Activated B cell treated with CpG ODN at 0.5 μM for 24 hours (primary cell): ENCODE results near the gene AMMECR1L. TPM values are rescaled to one million over a fixed set of nuclear protein-coding genes. Genes with fewer than 3 reads are reported as not detected.
A peak's percentile ranks its signal among the peaks of the same experiment; 100 is the strongest.

ENCODE experiments used
- ATAC-seq: fragments of 200-7000 bp; cut with Tn5 transposase; one replicate; pipeline ENCODE4 v1.10.0; 2021; ENCODE audit warnings: low read depth, mild to moderate bottlenecking, moderate library complexity
- CTCF ChIA-PET: fragments of 350-600 bp; sonication (Branson Sonifier 250); formaldehyde crosslinking; loops from one replicate; lab custom pipeline; 2021; ENCODE audit warnings: antibody characterized with exemption; lab: Charles Lee
- POLR2A ChIA-PET: fragments of 350-600 bp; sonication (Branson Sonifier 250); formaldehyde crosslinking; loops from one replicate; lab custom pipeline; 2021; ENCODE audit warnings: antibody characterized with exemption; lab: Charles Lee
- DNase-seq: peaks from one replicate; pipeline ENCODE4 v3.0.0; 2022
- H3K27ac Mint-ChIP-seq: one replicate; pipeline ENCODE4 v1.8.0; 2020; ENCODE audit warnings: mixed read lengths
- H3K27me3 Mint-ChIP-seq: one replicate; pipeline ENCODE4 v1.8.0; 2021; ENCODE audit warnings: mixed read lengths
- H3K36me3 Mint-ChIP-seq: one replicate; pipeline ENCODE4 v1.8.0; 2021; ENCODE audit warnings: low read depth, mixed read lengths
- H3K4me1 Mint-ChIP-seq: one replicate; pipeline ENCODE4 v1.8.0; 2021; ENCODE audit warnings: mixed read lengths
- H3K4me3 Mint-ChIP-seq: one replicate; pipeline ENCODE4 v1.8.0; 2020; ENCODE audit warnings: mild to moderate bottlenecking, mixed read lengths
- H3K9me3 Mint-ChIP-seq: one replicate; pipeline ENCODE4 v1.8.0; 2020; ENCODE audit warnings: mixed read lengths
- CTCF ChIP-seq: fragments of 200-600 bp; IDR thresholded peaks from one replicate; pipeline ENCODE4 v1.8.0; 2022; ENCODE audit warnings: antibody characterized with exemption, mild to moderate bottlenecking
- intact Hi-C: fragments of 100-400 bp; cut with micrococcal nuclease; formaldehyde crosslinking; loops from one replicate; pipeline ENCODE4 v1.15.1; 2024
- total RNA-seq: library from RNA; stranded (reverse); gene quantifications from 2 replicates; pipeline ENCODE4 v1.2.3, GENCODE V29; 2022

Gene AMMECR1L
- total RNA-seq, 1 donor from 2014 or later: 14.9 TPM

- CTCF ChIA-PET: no interaction called here
- POLR2A ChIA-PET: no interaction called here
- ATAC-seq (no peak), DNase-seq (no peak)
- Mint-ChIP-seq H3K4me3 (no peak overlapping the region), H3K9me3 (no peaks in the 10 kb centered on the region), H3K27ac (no peak overlapping the region), H3K4me1 (peaks cover 25% of the 10 kb centered on the region), H3K36me3 (peaks cover 66% of the 10 kb centered on the region), H3K27me3 (no peaks in the 10 kb centered on the region)
- no peak for TF ChIP-seq CTCF
- intact Hi-C loops: no loop called here
Measured at GRCh38 chr2:127877626-127878025, 8.1 kb downstream of the AMMECR1L start.

GRCh38 chr2:127877136-127877535 lies 8.6 kb downstream of the AMMECR1L start:
- ChIA-PET POLR2A (interaction anchor here (0.7 kb wide), 1 partner anchor 20 kb away, joined by 3 read pairs; no protein-coding TSS in a partner anchor), CTCF (no interaction called here)
- H3K4me1 Mint-ChIP-seq: peaks cover 26% of the 10 kb centered on the region

GRCh38 chr2:127874378-127875269 lies 11.1 kb downstream of the AMMECR1L start:
- intact Hi-C loops: no loop called here
- Mint-ChIP-seq H3K4me1 (peaks cover 24% of the 10 kb centered on the region), H3K27me3 (no peaks in the 10 kb centered on the region), H3K9me3 (no peaks in the 10 kb centered on the region), H3K4me3 (no peak overlapping the region), H3K36me3 (peaks cover 64% of the 10 kb centered on the region), H3K27ac (peak overlapping the region; percentile 3)
- no peak for DNase-seq
- no peak for TF ChIP-seq CTCF
- ChIA-PET CTCF (no interaction called here), POLR2A (no interaction called here)
- no peak for ATAC-seq

More at GRCh38 chr2:127877136-127877535, 8.6 kb downstream of the AMMECR1L start:
- TF ChIP-seq CTCF: no peak
- Mint-ChIP-seq H3K36me3 (peaks cover 67% of the 10 kb centered on the region), H3K27ac (no peak overlapping the region), H3K27me3 (no peaks in the 10 kb centered on the region), H3K4me3 (no peak overlapping the region), H3K9me3 (no peaks in the 10 kb centered on the region)
- intact Hi-C loops: no loop called here
- DNase-seq (no peak), ATAC-seq (no peak)

GRCh38 chr2:127873707-127874303 lies 12.0 kb downstream of the AMMECR1L start:
- ATAC-seq (no peak), DNase-seq (no peak)
- no peaks in the 10 kb centered on the region for H3K27me3 Mint-ChIP-seq
- peaks cover 64% of the 10 kb centered on the region for H3K36me3 Mint-ChIP-seq
- no peaks in the 10 kb centered on the region for H3K9me3 Mint-ChIP-seq
- intact Hi-C loops: no loop called here
- no peak for TF ChIP-seq CTCF
- CTCF ChIA-PET: no interaction called here
- H3K27ac Mint-ChIP-seq: no peak overlapping the region
- no peak overlapping the region for H3K4me3 Mint-ChIP-seq
- H3K4me1 Mint-ChIP-seq: peaks cover 24% of the 10 kb centered on the region
- POLR2A ChIA-PET: no interaction called here

GRCh38 chr2:127872354-127872753 lies 13.4 kb downstream of the AMMECR1L start:
- POLR2A ChIA-PET: no interaction called here
- CTCF ChIA-PET: no interaction called here
- Mint-ChIP-seq H3K4me1 (peaks cover 20% of the 10 kb centered on the region), H3K4me3 (no peak overlapping the region), H3K9me3 (no peaks in the 10 kb centered on the region), H3K27ac (no peak overlapping the region), H3K36me3 (peaks cover 68% of the 10 kb centered on the region), H3K27me3 (no peaks in the 10 kb centered on the region)
- intact Hi-C loops: no loop called here
- ATAC-seq (no peak), DNase-seq (no peak)
- no peak for TF ChIP-seq CTCF
